ENCODE results near the gene MAGEH1.

The MAGEH1 gene

DNA sequence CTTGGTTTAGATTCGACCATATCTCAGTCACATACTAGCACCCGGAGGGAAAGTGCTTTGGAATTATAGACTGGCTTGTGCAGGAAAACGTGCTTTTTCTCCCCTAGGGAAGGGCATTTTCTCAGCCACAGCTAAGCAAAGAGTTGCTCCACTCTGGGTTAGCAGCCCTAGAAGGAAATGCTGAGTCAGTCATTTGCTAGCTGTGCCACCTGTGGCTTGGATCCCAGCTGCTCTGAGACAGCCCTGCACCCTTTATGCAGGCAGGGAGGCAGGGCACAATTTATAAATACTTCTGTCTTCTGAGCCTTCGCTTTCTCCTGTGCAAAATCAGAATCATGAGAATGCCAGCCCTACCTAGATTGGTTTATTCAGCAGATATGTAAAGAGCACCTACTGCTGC lies 39.0 kb downstream of the MAGEH1 start:
- DNase-seq: no peak
